GM23338 (cell line): ENCODE results near the gene LIFR. TPM values are rescaled to one million over a fixed set of nuclear protein-coding genes. Genes with fewer than 3 reads are reported as not detected.

Experiments used
- ATAC-seq: fragments of 200-7000 bp; cut with Tn5 transposase; 3 replicates; pipeline ENCODE4 v1.9.1; 2020
- DNase-seq: peaks from one replicate; pipeline ENCODE4 v3.0.0-alpha.2; 2015; ENCODE audit warnings: low spot score
- H2AFZ ChIP-seq: fragments of 200-600 bp; sonication (generic); 2 replicates; pipeline ENCODE4 v1.8.0; 2016; ENCODE audit warnings: antibody characterized with exemption, mild to moderate bottlenecking, moderate library complexity
- H3F3A ChIP-seq: fragments of 200-600 bp; sonication (generic); replicated peaks from 2 replicates; pipeline ENCODE4 v1.8.0; 2017; ENCODE audit warnings: antibody characterized with exemption, mixed run types, low read depth
- H3K27ac ChIP-seq: fragments of 200-600 bp; sonication (generic); 2 replicates; pipeline ENCODE4 v1.6.1; 2016; ENCODE audit warnings: low read depth
- H3K27me3 ChIP-seq: fragments of 200-600 bp; sonication (generic); 2 replicates; pipeline ENCODE4 v1.8.0; 2016; ENCODE audit warnings: mild to moderate bottlenecking, mixed run types, moderate library complexity; ENCODE audit not compliant: insufficient read depth
- H3K36me3 ChIP-seq: fragments of 200-600 bp; sonication (generic); 2 replicates; pipeline ENCODE4 v1.8.0; 2016; ENCODE audit warnings: mild to moderate bottlenecking; ENCODE audit not compliant: insufficient read depth
- H3K4me1 ChIP-seq: fragments of 200-600 bp; sonication (generic); 2 replicates; pipeline ENCODE4 v1.8.0; 2016; ENCODE audit warnings: mild to moderate bottlenecking, moderate library complexity; ENCODE audit not compliant: insufficient read depth
- H3K4me2 ChIP-seq: fragments of 200-600 bp; sonication (generic); 2 replicates; pipeline ENCODE4 v1.7.1; 2017; ENCODE audit warnings: mixed run types
- H3K4me3 ChIP-seq: fragments of 200-600 bp; sonication (generic); 2 replicates; pipeline ENCODE4 v1.6.1; 2016; ENCODE audit warnings: mixed run types
- H3K79me2 ChIP-seq: fragments of 200-600 bp; sonication (generic); replicated peaks from 2 replicates; pipeline ENCODE4 v1.8.0; 2017; ENCODE audit warnings: mild to moderate bottlenecking; ENCODE audit not compliant: insufficient read depth
- H3K9me2 ChIP-seq: fragments of 200-600 bp; sonication (generic); 2 replicates; pipeline ENCODE4 v1.8.0; 2017; ENCODE audit not compliant: insufficient read depth
- H4K20me1 ChIP-seq: fragments of 200-600 bp; sonication (generic); replicated peaks from 2 replicates; pipeline ENCODE4 v1.8.0; 2017; ENCODE audit warnings: mild to moderate bottlenecking; ENCODE audit not compliant: insufficient read depth
- H3K27ac Mint-ChIP-seq: 2 replicates; pipeline ENCODE4 v1.8.0; 2020; ENCODE audit warnings: inconsistent platforms, mild to moderate bottlenecking, moderate library complexity, mixed read lengths
- H3K27me3 Mint-ChIP-seq: 3 replicates; pipeline ENCODE4 v1.8.0; 2022; ENCODE audit warnings: low read depth, mild to moderate bottlenecking, moderate library complexity, mixed read lengths, inconsistent platforms; ENCODE audit not compliant: insufficient read depth, poor library complexity
- H3K36me3 Mint-ChIP-seq: 3 replicates; pipeline ENCODE4 v1.8.0; 2021; ENCODE audit warnings: low read depth, mild to moderate bottlenecking, inconsistent platforms, moderate library complexity, mixed read lengths
- H3K4me1 Mint-ChIP-seq: 3 replicates; pipeline ENCODE4 v1.8.0; 2020; ENCODE audit warnings: mild to moderate bottlenecking, inconsistent platforms, mixed read lengths
- H3K4me3 Mint-ChIP-seq: 3 replicates; pipeline ENCODE4 v1.8.0; 2021; ENCODE audit warnings: moderate library complexity, mild to moderate bottlenecking, inconsistent platforms, mixed read lengths
- H3K9me3 Mint-ChIP-seq: 3 replicates; pipeline ENCODE4 v1.8.0; 2020; ENCODE audit warnings: moderate library complexity, mild to moderate bottlenecking, inconsistent platforms, mixed read lengths
- EZH2 ChIP-seq: fragments of 200-600 bp; sonication (generic); IDR thresholded peaks from one replicate; pipeline ENCODE4 v1.8.0; 2017; ENCODE audit warnings: antibody characterized with exemption, mild to moderate bottlenecking, low read depth; ENCODE audit not compliant: unreplicated experiment
- EZH2phosphoT487 ChIP-seq: fragments of 200-600 bp; sonication (generic); IDR thresholded peaks from one replicate; pipeline ENCODE4 v1.8.1; 2018; ENCODE audit warnings: antibody characterized with exemption; ENCODE audit not compliant: unreplicated experiment
- JUNB ChIP-seq: IDR thresholded peaks from one replicate; pipeline ENCODE4 v1.6.1; 2016; ENCODE audit warnings: antibody characterized with exemption; ENCODE audit not compliant: unreplicated experiment
- NANOG ChIP-seq: IDR thresholded peaks from 2 replicates; pipeline ENCODE4 v1.6.1; 2016; ENCODE audit warnings: antibody characterized with exemption, borderline replicate concordance
- POLR2AphosphoS5 ChIP-seq: IDR thresholded peaks from 2 replicates; pipeline ENCODE4 v1.6.1; 2016; ENCODE audit warnings: antibody characterized with exemption, low read depth
- polyA plus RNA-seq: library from polyadenylated mRNA; unstranded; fragments of >200 nt; fragmentation: Nextera tagmentation; extraction: Ambion mirVana; gene quantifications from 2 replicates; pipeline ENCODE4 v1.2.1, GENCODE V29; 2016
- total RNA-seq: library from RNA; depleted of rRNA; stranded (reverse); fragments of >200 nt; shearing (Covaris generic); gene quantifications from 2 replicates; pipeline ENCODE4 v1.2.3, GENCODE V29; 2014
- TF ChIP-seq, protein P1 (sequence below): IDR thresholded peaks from 2 replicates; pipeline ENCODE4 v1.6.1; 2016; ENCODE audit warnings: antibody characterized with exemption
- TF ChIP-seq, protein P2 (sequence below): fragments of 250-450 bp; sonication (Bioruptor Pico); IDR thresholded peaks from 2 replicates; pipeline ENCODE4 v1.5.0; 2020; ENCODE audit warnings: mild to moderate bottlenecking, moderate library complexity
- TF ChIP-seq, protein P3 (sequence below), 2 experiments: fragments of 200-600 bp in 1 of 2; sonication (generic) in 1 of 2; conservative IDR thresholded peaks; 2 replicates each; pipeline versions ENCODE4 v1.5.1 to v1.6.1; 2016 to 2017; ENCODE audit warnings: antibody characterized with exemption in 2 of 2, low read depth in 2 of 2, mild to moderate bottlenecking in 2 of 2, moderate library complexity in 1 of 2

Gene LIFR
- total and polyA plus RNA-seq, 2 experiments from 2014 or later: 11.0 to 25.2 TPM

DNA sequence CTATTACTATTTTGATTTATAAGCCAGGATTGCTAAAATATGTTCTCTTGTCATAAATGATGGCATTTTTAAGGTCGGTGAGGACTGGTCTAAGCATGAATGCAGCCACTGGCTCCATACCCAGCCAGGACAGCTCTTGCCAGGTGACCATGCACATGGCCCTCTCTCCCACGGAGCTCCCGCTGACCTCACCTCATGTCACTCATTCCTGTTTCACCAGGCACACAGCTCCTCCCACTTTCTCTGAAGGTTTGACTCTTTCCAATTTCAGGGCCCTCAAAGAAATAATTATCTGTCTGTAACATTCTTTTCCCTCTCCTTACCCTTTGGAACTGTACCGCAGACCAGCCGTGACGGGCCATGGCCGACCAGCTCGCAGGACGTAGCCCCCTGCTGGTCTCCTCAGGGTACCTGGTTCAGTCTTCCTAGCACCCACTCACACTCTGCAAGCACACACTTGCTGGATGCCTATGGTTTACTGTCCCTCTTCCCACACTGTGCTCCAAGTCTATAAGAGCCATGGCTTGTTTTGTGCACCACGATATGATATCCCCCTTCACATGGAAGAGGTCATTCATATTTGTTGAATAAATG is 72.5 kb downstream of the LIFR start:
- no peaks in the 10 kb centered on the region for H3K4me1 Mint-ChIP-seq
- Histone ChIP-seq H3K79me2 (no peaks in the 10 kb centered on the region), H3K4me3 (no peak overlapping the region)

DNA sequence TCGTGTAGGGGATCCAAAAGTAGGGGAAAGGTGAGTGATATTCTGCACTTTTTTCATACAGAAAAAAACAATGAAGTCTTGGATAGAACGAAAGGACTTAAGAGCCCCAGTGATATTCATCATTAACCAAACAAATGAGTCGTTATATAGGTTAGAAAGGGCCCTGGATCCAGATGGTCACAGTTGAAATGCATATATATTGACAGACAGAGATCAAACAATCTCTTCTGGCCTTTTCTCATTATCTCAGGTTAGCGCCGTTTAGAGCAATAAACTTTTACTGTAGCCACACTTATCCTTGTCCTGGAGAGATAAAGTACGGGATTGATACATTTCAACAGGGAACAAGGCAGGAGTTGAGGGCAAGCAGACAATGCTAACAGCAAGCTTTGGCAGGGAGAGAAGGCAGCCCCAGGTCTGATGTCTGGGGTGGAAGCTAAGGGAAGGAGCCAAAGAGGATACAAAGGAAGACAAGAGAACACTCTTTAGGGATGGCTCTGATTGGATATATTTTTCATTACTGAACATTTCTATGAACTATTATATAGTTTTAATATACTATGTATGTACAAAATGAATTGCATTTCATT is 77.0 kb downstream of the LIFR start:
- Histone ChIP-seq H3K9me2 (no peaks in the 10 kb centered on the region), H3K4me3 (no peak overlapping the region), H3K27me3 (no peaks in the 10 kb centered on the region), H3K27ac (no peak overlapping the region), H3K4me1 (no peaks in the 10 kb centered on the region), H3K79me2 (no peaks in the 10 kb centered on the region), H3K4me2 (no peak overlapping the region), H3K36me3 (no peaks in the 10 kb centered on the region), H3F3A (no peaks in the 10 kb centered on the region), H4K20me1 (no peaks in the 10 kb centered on the region), H2AFZ (no peak overlapping the region)
- Mint-ChIP-seq H3K27me3 (no peaks in the 10 kb centered on the region), H3K27ac (no peak overlapping the region), H3K4me3 (no peak overlapping the region), H3K4me1 (no peaks in the 10 kb centered on the region), H3K9me3 (no peaks in the 10 kb centered on the region), H3K36me3 (no peaks in the 10 kb centered on the region)
- DNase-seq (no peak), ATAC-seq (no peak)
- TF ChIP-seq, protein P1, sequence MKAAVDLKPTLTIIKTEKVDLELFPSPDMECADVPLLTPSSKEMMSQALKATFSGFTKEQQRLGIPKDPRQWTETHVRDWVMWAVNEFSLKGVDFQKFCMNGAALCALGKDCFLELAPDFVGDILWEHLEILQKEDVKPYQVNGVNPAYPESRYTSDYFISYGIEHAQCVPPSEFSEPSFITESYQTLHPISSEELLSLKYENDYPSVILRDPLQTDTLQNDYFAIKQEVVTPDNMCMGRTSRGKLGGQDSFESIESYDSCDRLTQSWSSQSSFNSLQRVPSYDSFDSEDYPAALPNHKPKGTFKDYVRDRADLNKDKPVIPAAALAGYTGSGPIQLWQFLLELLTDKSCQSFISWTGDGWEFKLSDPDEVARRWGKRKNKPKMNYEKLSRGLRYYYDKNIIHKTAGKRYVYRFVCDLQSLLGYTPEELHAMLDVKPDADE: no peak
- TF ChIP-seq, protein P2, sequence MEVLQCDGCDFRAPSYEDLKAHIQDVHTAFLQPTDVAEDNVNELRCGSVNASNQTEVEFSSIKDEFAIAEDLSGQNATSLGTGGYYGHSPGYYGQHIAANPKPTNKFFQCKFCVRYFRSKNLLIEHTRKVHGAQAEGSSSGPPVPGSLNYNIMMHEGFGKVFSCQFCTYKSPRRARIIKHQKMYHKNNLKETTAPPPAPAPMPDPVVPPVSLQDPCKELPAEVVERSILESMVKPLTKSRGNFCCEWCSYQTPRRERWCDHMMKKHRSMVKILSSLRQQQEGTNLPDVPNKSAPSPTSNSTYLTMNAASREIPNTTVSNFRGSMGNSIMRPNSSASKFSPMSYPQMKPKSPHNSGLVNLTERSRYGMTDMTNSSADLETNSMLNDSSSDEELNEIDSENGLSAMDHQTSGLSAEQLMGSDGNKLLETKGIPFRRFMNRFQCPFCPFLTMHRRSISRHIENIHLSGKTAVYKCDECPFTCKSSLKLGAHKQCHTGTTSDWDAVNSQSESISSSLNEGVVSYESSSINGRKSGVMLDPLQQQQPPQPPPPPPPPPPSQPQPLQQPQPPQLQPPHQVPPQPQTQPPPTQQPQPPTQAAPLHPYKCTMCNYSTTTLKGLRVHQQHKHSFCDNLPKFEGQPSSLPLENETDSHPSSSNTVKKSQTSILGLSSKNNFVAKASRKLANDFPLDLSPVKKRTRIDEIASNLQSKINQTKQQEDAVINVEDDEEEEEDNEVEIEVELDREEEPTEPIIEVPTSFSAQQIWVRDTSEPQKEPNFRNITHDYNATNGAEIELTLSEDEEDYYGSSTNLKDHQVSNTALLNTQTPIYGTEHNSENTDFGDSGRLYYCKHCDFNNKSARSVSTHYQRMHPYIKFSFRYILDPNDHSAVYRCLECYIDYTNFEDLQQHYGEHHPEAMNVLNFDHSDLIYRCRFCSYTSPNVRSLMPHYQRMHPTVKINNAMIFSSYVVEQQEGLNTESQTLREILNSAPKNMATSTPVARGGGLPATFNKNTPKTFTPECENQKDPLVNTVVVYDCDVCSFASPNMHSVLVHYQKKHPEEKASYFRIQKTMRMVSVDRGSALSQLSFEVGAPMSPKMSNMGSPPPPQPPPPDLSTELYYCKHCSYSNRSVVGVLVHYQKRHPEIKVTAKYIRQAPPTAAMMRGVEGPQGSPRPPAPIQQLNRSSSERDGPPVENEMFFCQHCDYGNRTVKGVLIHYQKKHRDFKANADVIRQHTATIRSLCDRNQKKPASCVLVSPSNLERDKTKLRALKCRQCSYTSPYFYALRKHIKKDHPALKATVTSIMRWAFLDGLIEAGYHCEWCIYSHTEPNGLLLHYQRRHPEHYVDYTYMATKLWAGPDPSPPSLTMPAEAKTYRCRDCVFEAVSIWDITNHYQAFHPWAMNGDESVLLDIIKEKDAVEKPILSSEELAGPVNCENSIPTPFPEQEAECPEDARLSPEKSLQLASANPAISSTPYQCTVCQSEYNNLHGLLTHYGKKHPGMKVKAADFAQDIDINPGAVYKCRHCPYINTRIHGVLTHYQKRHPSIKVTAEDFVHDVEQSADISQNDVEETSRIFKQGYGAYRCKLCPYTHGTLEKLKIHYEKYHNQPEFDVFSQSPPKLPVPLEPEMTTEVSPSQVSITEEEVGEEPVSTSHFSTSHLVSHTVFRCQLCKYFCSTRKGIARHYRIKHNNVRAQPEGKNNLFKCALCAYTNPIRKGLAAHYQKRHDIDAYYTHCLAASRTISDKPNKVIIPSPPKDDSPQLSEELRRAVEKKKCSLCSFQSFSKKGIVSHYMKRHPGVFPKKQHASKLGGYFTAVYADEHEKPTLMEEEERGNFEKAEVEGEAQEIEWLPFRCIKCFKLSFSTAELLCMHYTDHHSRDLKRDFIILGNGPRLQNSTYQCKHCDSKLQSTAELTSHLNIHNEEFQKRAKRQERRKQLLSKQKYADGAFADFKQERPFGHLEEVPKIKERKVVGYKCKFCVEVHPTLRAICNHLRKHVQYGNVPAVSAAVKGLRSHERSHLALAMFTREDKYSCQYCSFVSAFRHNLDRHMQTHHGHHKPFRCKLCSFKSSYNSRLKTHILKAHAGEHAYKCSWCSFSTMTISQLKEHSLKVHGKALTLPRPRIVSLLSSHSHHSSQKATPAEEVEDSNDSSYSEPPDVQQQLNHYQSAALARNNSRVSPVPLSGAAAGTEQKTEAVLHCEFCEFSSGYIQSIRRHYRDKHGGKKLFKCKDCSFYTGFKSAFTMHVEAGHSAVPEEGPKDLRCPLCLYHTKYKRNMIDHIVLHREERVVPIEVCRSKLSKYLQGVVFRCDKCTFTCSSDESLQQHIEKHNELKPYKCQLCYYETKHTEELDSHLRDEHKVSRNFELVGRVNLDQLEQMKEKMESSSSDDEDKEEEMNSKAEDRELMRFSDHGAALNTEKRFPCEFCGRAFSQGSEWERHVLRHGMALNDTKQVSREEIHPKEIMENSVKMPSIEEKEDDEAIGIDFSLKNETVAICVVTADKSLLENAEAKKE: no peak
- TF ChIP-seq EZH2: no peak
- no peak for TF ChIP-seq EZH2phosphoT487
- no peak for TF ChIP-seq POLR2AphosphoS5
- TF ChIP-seq, protein P3, sequence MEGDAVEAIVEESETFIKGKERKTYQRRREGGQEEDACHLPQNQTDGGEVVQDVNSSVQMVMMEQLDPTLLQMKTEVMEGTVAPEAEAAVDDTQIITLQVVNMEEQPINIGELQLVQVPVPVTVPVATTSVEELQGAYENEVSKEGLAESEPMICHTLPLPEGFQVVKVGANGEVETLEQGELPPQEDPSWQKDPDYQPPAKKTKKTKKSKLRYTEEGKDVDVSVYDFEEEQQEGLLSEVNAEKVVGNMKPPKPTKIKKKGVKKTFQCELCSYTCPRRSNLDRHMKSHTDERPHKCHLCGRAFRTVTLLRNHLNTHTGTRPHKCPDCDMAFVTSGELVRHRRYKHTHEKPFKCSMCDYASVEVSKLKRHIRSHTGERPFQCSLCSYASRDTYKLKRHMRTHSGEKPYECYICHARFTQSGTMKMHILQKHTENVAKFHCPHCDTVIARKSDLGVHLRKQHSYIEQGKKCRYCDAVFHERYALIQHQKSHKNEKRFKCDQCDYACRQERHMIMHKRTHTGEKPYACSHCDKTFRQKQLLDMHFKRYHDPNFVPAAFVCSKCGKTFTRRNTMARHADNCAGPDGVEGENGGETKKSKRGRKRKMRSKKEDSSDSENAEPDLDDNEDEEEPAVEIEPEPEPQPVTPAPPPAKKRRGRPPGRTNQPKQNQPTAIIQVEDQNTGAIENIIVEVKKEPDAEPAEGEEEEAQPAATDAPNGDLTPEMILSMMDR (conservative IDR thresholded peaks at IDR 0.05; ENCODE audit: low read depth in 2 of 2): no peak
- no peak for TF ChIP-seq JUNB

More for the DNA sequence above, 72.5 kb downstream of the LIFR start:
- no peak overlapping the region for H3K27ac Mint-ChIP-seq
- H3K36me3 ChIP-seq: no peaks in the 10 kb centered on the region
- no peaks in the 10 kb centered on the region for H3K27me3 Mint-ChIP-seq
- no peaks in the 10 kb centered on the region for H3K9me2 ChIP-seq
- no peaks in the 10 kb centered on the region for H3F3A ChIP-seq
- H3K4me2 ChIP-seq: no peak overlapping the region
- H3K27ac ChIP-seq: no peak overlapping the region
- no peaks in the 10 kb centered on the region for H3K36me3 Mint-ChIP-seq
- no peak overlapping the region for H3K4me3 Mint-ChIP-seq
- no peak overlapping the region for H2AFZ ChIP-seq
- TF ChIP-seq, protein P3 (conservative IDR thresholded peaks at IDR 0.05; ENCODE audit: low read depth in 2 of 2): peak; percentile 37 to 46
- TF ChIP-seq NANOG: no peak
- no peaks in the 10 kb centered on the region for H3K27me3 ChIP-seq
- H4K20me1 ChIP-seq: no peaks in the 10 kb centered on the region
- H3K9me3 Mint-ChIP-seq: no peaks in the 10 kb centered on the region
- H3K4me1 ChIP-seq: no peaks in the 10 kb centered on the region
- peak; percentile 67 for ATAC-seq
- peak; percentile 41 for DNase-seq
